Measurements from ENCODE around the gene MIB2.

DNA sequence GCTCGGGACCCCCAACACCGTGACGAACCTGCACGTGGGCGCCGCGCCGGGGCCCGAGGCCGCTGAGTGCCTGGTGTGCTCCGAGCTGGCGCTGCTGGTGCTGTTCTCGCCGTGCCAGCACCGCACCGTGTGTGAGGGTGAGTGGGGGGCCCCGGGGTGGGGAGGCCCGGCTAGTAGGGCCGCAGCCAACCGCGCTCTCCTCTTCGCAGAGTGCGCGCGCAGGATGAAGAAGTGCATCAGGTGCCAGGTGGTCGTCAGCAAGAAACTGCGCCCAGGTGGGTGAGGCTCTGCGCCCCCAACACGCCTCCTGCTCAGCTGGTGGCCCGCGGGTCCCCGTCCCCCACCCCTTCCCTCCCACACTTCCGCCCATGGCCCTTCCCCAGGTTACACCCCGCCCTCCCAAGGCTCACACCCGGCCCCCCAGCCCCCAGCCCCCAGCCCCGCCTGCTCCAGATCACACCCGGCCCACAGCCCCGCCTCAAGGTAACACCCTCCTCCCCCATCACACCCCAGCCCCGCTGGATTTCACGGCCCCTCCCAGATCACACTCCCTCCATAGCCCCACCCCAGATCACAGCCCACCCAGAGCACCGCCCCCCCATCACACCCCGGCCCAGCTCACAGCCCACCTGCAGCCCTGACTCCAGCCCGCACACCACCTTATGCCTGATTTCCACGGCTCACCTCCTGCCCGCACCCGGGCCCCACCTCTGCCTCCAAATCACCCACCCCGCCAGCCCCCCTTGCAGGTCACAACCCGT lies 14.3 kb downstream of the MIB2 start:
- TF ChIP-seq POLR2A (IDR thresholded peaks at IDR 0.05) = no peak
- no peak for TF ChIP-seq CTCF (IDR thresholded peaks at IDR 0.05)

Data from lower leg skin (tissue), 3 donors.